GM13976 (cell line): ENCODE measurements around the gene ATG14.
"Not testable (repeated sequence)": the region's sequence is repeated elsewhere in the genome, so short reads cannot be mapped to it uniquely, and the experiment has no call there.

Experiments
- DNase-seq: peaks from one replicate; pipeline ENCODE4 v3.0.0; 2012; ENCODE audit warnings: low spot score
- in situ Hi-C: fragments of 300-500 bp; cut with MboI; formaldehyde crosslinking; loops from one replicate; pipeline ENCODE4 v1.12.0; 2022; ENCODE audit warnings: low sequenced_read_pairs, mixed read lengths, inconsistent platforms; ENCODE audit not compliant: unreplicated experiment
- TF ChIP-seq, protein P1 (sequence below): IDR thresholded peaks from 2 replicates; pipeline ENCODE4 v1.5.1; 2012; ENCODE audit warnings: borderline replicate concordance, mild to moderate bottlenecking; ENCODE audit not compliant: insufficient read depth; ENCODE audit errors: extremely low read depth, missing control alignments, control extremely low read depth

ATG14 gene

DNA sequence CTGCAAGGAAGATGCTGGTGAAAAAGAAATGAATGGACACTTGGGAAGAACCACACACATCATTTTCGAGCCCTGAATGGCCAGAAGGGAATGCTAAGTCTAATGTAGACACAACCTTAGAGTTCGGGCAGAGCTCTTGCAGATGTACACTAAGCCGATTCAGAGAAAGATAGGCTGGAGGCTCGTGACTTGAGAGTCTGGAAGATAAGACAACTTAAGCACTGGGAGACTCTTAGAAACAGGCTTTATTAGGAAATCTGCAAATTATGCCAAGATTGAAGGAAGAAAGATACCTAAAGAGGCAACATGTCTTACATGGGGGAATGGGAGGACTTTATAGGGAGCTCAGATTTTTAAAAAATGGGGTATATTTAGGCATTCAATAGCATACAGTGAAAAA, 15.3 kb upstream of the ATG14 start:
- in situ Hi-C loops, result loop anchor here (25.0 kb wide), 1 partner anchor 285 kb away; no protein-coding TSS in a partner anchor
- no peak for DNase-seq
- TF ChIP-seq, protein P1, sequence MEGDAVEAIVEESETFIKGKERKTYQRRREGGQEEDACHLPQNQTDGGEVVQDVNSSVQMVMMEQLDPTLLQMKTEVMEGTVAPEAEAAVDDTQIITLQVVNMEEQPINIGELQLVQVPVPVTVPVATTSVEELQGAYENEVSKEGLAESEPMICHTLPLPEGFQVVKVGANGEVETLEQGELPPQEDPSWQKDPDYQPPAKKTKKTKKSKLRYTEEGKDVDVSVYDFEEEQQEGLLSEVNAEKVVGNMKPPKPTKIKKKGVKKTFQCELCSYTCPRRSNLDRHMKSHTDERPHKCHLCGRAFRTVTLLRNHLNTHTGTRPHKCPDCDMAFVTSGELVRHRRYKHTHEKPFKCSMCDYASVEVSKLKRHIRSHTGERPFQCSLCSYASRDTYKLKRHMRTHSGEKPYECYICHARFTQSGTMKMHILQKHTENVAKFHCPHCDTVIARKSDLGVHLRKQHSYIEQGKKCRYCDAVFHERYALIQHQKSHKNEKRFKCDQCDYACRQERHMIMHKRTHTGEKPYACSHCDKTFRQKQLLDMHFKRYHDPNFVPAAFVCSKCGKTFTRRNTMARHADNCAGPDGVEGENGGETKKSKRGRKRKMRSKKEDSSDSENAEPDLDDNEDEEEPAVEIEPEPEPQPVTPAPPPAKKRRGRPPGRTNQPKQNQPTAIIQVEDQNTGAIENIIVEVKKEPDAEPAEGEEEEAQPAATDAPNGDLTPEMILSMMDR, result no peak

DNA sequence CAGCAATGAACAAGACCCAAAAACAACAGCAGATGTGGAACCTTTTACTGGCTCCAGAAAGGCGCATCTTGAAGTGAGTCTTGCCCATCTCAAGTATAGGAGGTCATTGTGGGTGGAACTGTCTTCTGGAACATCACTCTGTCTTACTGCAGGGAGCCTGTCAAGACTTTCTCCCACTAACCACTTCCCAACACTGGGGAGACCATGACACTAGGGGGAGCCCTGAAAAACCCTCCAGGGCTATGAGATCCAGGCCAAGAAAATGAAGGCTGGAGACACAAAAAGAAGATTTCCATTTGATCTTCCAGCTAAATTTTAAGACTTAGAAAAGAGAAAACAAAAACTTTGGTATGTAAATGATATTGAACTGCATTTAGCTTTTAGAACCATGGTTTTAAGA, 13.5 kb upstream of the ATG14 start:
- TF ChIP-seq, protein P1, result no peak
- in situ Hi-C loops, result loop anchor here (25.0 kb wide), 1 partner anchor 287 kb away; no protein-coding TSS in a partner anchor
- DNase-seq, result no peak

DNA sequence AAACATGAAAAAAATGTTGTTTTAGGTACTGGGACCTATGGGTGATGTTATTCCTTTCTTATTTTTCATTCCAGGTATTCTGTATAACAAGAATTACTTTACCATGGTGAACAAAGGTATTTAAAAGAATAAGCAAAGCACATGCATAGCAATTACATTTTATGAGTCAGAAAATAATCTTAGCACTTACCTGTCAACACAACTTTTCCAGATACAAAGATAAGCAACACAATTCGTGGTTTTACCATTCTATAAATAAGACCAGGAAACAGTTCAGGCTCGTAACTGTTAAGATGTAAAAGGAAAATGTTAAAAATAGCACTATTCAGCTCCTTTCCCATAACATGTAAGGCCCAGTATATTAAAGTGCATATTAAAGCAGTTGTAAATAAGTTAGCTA, 12.3 kb upstream of the ATG14 start:
- DNase-seq, result no peak
- TF ChIP-seq, protein P1, result no peak
- in situ Hi-C loops, result no loop called here

DNA sequence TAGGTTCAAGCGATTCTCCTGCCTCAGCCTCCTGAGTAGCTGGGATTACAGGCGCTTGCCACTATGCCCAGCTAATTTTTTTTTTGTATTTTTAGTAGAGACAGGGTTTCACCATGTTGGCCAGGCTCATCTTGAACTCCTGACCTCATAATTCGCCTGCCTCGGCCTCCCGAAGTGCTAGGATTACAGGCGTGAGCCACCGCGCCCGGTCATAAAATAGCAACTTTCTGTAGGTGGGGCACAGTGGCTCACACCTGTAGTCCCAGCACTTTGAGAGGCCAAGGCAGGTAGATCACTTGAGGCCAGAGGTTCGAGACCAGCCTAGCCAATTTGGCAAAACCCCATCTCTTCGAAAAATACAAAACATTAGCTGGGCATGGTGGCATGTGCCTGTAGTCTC, 10.7 kb upstream of the ATG14 start:
- in situ Hi-C loops, DNase-seq: not testable (repeated sequence)

DNA sequence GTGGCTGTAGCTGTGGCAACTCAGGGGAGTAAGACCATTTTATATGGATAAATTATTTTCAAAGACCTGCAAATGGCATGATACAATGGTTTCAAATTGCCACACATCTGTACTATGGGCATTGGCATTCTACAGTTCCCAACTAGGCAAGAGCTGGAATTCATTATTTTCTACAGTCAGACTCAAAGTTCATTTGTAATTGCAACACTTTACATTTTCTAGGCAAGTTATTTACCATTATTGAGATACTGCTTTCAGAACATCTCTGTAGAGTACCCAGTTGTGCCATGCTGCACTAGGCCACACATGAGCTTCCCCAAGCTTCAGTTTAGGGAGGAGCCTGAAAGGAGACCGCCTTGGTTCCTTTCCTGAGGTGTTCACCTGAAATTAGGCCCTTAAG, 8.0 kb upstream of the ATG14 start:
- DNase-seq, result no peak
- TF ChIP-seq, protein P1, result no peak
- in situ Hi-C loops, result no loop called here

DNA sequence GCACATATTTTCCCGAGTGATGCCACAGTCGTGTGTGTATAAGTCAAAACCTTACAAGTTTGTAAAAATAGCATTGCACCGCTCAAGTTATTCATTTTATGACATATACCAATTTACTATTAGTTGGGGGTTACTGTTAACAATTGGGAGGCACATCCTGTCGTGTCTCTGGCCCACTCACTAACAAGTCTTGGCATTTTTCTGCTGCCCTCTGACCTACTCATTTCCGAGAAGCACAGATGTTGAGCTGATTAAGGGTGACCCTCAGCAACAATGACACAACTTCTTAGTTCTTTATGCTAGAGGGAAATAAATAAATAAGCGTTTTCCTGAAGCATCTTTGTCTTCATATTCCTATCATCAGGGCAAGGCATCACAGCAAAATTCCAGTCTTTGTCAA, 6.8 kb upstream of the ATG14 start:
- in situ Hi-C loops, result no loop called here
- DNase-seq, result no peak
- TF ChIP-seq, protein P1, result no peak

DNA sequence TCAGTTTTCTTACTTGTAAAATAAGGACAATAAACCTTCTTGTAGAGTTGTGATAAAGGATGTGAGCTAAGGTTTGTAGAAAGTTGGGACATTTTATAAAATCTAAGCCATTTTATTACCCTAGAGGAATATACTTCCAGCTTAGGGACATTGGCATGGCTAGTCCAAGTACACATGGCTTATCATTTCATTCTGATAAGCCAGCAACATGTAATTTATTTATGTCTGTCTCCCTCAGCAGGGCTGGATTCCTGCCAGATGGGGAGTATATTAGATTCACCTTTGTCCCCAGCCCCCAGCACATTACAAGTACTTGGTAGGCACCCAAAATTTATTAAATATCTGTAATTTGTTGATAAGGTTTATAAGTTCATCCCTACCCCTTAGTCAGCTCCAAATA, 6.3 kb upstream of the ATG14 start:
- in situ Hi-C loops, result no loop called here
- TF ChIP-seq, protein P1, result no peak
- no peak for DNase-seq
